Right ventricle myocardium superior (tissue), 1 donor: Measurements from ENCODE around the gene VSTM2L. TPM values are rescaled to one million over a fixed set of nuclear protein-coding genes. Genes with fewer than 3 reads are reported as not detected.

ENCODE experiments used
- ATAC-seq: fragments of 200-7000 bp; cut with Tn5 transposase; one replicate; pipeline ENCODE4 v1.9.1; 2020; ENCODE audit warnings: mild to moderate bottlenecking; ENCODE audit not compliant: poor library complexity
- DNase-seq: peaks from one replicate; pipeline ENCODE4 v3.0.0-alpha.2; 2020
- intact Hi-C: fragments of 100-400 bp; cut with DNase I; formaldehyde crosslinking; loops from one replicate; pipeline ENCODE4 v1.11.2; 2022
- total RNA-seq: library from RNA; stranded (reverse); fragmentation: NEBNext Ultra II Directional; extraction: Animal tissue kit (Norgen Biotek cat#: 25700); gene quantifications from one replicate; pipeline ENCODE4 v1.2.1, GENCODE V29; 2021
- donor health status: DM: no; HTN: yes; CAD: no; lungs with severe emphysema.

The VSTM2L gene
- total RNA-seq, 1 donor from 2014 or later, result 17.0 TPM

DNA sequence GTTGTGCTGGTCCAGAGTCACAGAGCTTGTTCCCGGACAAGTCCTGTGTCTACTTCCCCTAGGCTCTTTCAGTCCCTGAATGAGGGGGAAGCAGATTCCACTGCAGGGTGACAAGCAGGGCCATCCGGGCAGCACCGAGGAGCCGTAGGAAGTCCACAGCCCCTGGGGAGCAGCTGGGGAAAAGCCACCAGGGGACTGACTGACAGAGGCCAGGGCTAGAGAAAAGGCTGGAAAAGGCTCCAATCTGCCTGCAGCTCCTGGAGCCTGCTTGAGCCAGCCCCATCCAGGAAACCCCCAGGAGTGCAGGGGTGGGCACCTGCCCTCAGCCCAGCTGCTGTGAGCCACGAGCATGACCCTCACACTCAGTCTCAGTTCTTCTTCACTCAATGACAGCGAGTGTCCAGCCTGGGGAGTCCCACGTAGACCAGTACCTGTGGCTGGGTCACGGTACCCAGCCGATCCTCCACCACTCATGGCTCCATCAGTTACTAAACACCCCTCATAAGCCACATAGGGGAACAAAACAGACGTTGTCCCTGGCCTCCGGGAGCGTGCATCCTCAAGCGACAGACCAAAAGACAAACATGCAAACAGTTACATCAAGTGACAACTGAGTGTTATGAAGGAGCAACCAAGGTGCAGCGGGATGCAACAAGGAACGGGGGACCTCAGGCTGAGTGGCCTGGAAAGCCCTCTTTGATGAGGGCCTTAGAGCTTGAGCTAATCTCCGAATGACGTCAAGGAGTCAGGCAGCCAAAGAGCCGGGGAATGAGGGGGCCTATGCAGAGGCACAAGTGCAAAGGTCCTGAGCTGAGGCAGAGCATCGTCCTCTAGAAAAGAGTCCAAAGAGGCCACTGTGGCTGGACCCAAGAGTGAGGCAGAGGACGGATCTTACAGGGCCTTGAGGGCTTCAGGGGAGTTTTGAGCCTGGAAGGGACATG is 24.8 kb upstream of the VSTM2L start:
- ATAC-seq (no peak), DNase-seq (no peak)
- intact Hi-C loops, result no loop called here

DNA sequence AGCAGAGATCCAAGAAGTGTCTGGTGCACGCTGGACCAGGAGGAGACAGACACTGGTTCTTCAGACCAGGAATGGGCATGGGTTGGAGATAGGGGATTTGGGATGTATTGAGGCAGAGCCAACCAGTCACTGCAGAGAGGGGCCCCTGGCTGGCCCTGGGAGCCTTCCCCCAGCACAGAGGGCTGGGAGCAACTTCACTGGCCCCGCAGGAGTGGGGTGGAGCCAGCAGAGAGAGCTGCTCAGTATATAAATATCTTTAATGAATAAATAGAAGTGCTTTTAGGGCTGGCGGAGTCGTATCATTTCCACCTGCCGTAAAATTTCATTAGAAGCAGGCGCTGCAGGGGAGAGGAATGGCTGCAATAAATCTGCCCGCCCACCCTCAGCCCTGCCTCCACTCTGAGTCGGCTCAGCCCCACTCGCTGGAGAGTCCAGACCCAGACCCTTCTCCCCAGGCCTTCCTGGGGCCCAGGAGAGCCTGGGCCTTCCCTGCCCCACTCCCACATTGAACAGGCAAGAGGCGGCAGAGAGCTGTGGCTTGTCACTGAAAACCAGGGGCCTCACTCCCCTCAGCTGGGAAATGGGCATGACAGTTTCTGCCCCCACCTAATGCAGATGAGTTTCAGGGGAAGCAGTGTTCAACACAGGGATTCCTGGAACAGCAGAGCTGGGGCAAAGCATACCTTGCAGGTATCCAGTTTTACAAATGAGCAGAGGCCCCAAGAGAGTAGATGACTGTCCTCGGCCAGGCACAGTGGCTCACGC is 23.9 kb upstream of the VSTM2L start:
- ATAC-seq (no peak), DNase-seq (no peak)
- intact Hi-C loops, result no loop called here

DNA sequence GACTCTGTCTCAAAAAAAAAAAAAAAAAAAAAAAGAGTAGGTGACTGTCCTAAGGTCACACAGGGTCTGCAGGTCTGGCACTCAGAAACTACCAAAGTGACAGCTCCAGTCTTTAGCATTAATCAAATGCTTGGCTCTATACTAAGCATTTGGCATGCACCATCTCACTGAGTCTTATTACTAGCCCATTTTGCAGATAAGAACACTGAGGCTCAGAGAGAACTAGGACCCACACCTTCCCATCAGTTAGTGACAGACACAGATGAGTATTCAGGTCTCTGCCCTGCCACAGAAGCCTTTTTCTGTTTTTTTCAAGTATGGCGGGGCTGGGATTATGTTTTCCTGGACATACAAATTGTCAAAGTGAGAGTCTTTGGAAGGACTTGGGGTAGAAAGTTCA is 23.1 kb upstream of the VSTM2L start:
- intact Hi-C loops, result no loop called here
- ATAC-seq (no peak), DNase-seq (no peak)

DNA sequence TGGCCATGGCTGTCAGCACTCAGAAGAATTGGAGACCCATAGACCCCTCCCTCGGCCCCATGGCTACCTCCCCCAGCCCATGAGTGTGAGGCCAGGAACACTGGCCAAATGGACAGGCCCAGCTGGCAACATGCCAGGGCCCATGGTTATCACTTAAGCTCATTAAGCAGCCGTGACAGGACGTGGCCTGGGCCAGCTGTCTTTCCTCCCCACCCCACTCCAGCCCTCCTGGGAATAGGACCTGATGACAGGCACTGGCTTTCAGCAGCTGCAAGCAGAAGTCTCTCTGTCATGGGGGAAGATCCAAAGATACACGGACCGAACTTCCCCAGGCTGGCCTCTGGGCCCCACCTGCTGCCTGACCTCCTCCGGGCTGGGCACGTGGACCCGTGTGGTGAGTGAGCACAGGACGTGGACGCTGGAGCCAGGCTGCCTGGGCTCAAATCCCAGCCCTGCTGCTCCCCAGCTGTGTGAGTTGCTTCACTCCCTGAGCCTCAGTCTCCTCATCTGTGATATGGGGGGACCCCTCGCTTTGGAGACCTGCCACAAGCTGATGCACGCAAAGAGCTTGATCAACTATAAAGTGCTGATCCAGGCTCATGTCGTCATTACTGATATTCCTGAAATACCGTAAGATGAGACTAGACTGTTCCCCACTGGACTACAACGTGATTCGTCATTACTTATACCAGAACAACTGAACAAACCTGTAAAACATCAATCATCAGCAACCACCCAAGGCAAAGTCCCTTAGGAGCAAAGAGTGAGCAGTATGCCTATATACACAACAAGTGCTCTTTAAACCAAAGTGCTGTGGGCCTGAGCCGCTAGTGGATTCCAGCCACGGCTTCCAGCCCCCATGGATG is 22.0 kb upstream of the VSTM2L start:
- ATAC-seq (peak; percentile 93), DNase-seq (peak; percentile 90)
- intact Hi-C loops, result no loop called here

DNA sequence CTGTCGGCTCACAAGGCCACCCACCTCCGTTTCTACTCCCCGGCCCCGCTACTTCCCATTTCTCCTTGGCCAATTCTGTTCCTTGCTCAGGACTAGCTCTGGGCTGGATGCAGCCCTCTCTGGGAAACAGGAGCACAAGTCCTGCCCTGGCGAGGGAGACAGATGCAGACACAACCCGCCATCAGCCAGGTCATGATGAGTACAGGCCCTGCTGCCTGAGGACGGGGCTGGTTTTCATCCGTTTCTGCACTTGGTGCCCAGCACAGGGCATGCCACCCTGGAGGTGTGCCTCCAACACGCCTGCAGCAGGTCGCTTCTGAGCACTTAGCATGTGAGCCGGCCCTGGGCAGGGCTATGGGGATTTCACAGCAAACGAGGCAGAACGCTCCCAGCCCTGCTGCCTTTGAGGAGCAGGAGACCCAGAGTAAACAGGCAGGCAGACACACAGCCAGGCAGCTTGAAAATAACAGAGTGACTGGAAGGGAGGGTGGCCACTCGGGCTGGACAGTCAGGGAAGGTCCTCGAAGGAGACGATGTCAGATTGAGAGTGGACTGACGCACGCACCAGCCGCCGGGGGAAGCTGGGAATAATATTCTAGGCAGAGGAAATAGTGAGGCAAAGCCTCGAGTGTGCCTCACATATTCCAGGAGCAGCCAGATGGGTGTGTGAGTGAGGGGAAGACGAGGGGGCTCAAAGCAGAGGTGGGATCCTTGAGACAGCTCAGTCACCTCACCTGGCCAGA is 21.2 kb upstream of the VSTM2L start:
- no peak for DNase-seq
- no peak for ATAC-seq
- intact Hi-C loops, result no loop called here

DNA sequence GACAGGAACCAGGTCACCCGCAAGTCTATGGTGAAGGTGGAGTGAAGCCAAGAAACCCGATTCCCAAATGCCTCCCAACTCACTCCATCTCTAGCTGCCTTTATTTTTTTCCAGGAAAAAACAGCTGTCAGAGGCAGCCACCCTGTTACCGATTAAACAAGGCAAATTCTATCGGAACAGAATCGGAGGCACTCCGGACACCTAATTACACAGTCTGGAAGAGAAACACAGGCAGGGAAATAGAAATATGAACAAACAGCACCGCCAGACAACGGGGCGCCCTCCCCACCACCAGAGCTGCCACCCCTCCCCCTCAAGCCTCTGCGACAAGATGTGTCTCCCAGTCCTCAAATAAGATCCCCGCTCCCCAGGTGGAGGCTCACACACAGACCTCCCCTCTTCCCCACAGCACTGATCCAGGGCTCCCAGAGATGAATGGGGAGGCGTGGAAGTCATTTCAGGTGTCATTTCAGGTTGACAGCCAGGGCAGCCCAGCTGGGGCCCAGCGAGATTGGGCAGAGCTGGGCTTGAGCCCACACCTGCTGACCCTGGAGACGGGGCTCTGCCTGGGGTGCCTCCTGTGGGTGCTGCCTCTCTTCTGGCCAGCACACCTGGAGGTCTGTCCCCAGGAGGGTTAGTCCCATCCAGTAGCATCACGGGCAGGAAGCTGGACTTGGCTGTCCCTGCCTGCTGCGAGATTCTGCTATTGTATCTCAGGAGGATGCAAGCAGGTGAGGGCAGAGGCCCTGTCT is 19.8 kb upstream of the VSTM2L start:
- DNase-seq, result no peak
- no peak for ATAC-seq
- intact Hi-C loops, result no loop called here

DNA sequence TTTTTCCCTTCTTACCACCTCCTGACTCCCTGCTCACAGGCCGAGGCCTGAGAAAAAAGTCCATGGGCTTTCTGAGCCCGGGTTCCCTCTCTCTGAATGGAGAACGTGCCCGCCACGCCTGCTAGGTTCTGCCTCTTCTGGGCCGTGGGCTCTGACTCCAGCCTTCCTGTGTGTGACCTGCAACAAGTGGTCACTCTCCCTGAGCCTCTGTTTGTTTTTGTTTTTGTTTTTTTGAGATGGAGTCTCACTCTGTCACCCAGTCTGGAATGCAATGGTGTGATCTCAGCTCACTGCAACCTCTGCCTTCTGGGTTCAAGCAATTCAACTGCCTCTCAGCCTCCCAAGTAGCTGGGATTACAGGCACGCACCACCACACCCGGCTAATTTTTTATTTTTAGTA is 17.9 kb upstream of the VSTM2L start:
- DNase-seq, result no peak
- intact Hi-C loops, result no loop called here

DNA sequence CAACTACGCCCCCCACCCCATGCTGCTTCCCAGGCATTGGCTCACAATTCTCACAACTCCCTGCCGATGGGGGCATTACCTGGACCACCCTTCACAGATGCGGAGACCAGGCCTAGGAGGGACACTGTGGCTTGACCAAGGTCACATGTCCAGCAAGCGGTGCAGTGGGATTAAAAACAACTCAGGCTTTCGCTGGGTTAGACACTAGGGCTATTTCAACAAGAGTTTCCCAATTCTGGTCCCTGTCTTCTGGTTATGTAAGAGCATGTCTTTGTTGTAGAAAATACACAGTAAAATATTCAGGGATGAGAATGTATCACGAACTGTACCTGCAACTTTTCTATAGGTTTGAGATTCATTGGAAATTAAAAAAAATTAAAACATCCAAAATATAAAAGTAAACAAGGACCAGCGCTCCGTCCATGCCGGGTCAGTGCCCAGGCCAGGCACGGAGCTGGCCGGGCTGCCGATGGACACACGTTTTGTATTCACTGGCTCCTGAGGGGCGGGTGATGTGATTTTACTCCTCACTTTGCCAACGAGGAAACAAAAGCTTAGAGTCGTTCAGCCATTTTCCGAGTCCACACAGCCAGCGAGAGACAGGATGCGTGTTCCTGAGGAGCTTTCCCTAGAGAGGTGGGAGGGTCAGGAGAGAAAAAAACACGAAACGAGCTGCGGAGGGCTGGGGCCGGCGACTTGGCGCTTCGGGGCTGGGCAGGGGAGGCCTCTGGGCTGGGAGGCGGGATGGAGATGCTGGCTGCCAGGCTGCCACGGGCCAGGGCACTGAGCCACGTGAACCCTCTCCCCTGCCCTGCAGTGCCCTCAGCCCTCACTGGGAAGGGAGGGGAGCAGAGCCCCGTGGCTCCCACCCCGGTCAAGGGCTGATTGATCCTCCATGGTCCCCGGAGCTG is 17.1 kb upstream of the VSTM2L start:
- no peak for DNase-seq
- intact Hi-C loops, result no loop called here
- peak; percentile 51 for ATAC-seq

More for the DNA sequence above, 17.9 kb upstream of the VSTM2L start:
- no peak for ATAC-seq

DNA sequence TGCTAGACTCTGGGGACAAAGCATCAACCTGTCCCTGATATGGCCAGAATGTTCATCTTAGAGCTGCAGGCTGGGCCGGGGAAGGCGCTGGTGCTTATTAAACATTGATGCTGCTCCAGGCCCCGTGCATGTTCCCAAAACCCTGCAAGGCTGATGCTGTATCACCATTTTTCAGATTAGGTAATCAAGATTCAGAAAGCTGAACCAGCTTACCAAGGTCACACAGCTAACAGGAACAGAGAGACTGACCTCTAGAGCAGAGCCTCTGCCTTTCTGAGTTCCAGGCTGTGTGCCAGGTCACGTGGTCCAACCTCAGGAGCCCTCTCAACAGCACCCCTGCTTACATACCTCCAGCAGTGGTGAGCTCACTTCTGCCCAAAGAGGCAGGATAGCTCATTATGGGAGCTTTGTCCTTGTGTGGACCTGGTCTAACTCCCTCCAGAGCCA is 16.1 kb upstream of the VSTM2L start:
- ATAC-seq (peak; percentile 93), DNase-seq (peak; percentile 83)
- intact Hi-C loops, result no loop called here

DNA sequence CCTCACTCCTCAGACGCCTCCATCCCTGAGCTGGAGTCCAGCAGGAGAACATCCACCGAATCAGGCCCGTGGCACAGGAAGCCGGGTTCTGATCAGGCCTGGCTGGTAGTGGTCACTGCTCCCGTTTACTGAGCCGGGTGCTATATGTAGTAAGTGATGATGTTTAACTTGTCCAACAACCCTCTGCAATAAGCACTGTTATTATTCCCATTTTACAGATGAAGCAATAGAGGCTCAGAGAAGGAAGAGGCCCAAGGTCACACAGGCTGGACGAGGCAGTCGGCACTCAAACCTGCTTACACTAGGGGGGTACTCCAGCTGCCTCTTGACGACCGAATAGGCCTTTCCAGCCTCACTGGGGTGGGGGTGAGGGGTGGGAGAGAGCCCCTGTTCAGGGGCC is 14.3 kb upstream of the VSTM2L start:
- intact Hi-C loops, result no loop called here
- no peak for ATAC-seq
- DNase-seq, result no peak

DNA sequence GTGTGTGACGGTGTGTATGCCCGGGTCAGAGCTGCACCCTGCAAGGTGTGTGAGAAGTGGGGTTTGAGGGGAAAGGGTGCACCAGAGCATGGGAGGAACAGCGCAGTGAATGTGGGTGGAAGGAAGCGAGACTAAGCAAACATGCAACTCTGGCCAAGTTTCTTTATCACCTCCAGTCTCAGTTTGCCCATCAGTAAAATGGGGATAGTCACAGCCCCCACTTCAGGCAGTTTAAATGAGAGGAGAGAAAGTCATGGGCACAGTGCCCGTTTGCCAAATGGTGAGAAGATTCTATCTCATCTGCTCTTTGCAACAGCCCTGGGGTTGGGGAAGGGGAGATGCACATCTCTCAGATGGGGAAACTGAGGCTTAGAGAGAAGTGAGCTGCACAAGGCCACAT is 12.8 kb upstream of the VSTM2L start:
- intact Hi-C loops, result no loop called here
- ATAC-seq (no peak), DNase-seq (no peak)

DNA sequence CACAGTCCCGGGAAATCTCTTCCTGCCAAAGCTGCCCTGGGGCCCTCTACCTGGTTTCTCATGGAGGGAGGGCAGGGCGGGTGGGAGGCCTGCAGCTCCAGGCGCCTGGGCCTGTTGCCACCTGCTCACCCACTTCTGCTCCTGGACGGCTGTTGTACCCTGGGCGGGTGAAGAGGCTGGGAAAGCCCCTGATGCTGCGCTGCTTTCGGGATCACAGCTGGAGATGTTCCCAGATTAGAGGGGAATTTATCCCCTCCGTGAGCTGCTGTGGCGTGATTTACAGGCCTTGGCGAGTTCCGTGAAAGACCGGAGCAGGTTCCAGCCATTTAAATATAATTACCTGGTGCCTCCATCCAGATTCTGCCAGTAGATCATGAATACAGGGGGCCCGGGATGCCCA is 12.3 kb upstream of the VSTM2L start:
- no peak for DNase-seq
- intact Hi-C loops, result no loop called here
- no peak for ATAC-seq

DNA sequence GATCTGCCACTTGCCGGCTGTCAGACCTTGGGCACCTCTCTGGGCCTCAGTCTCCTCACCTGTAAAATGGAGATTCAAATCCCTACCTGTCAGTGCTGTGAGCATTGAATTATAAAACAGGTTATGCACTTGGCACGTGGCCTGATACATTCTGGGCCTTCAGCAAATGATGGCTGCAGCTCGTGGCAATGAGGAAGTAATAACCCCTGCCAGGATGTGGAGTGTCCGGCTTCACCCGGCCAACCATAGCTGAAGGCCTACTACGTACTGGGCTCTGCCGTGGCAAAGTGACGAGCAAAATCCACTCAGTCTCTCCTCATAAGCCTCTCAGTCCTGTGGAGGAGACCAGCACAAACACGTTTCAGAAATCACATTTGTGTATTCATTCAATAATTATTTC is 10.9 kb upstream of the VSTM2L start:
- DNase-seq (no peak), ATAC-seq (no peak)
- intact Hi-C loops, result no loop called here

DNA sequence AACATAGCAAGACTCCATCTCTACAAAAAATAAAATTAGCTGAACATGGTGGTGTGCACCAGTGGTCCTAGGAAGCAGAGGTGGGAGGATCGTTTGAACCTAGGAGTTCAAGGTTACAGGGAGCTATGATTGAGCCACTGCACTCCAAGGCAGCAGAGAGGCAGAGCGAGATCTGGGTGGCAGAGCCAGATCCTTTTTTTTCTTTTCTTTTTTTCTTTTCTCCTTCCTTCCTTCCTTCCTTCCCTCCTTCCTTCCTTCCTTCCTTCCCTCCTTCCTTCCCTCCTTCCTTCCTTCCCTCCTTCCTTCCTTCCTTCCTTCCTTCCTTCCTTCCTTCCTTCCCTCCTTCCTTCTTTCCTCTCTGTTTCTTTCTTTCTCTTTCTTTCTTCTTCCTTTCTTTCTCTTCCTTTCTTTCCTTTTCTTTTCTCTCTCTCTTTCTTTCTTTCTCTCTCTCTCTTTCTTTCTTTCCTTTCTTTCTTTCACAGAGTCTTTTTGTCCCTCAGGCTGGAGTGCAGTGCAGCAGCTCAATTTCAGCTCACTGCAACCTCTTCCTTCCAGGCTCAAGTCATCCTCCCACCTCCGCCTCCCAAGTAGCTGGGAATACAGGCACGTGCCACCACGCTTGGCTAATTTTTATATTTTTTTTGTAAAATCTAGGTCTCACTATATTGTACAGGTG is 9.2 kb upstream of the VSTM2L start:
- intact Hi-C loops, result no loop called here
- DNase-seq (no peak), ATAC-seq (no peak)

DNA sequence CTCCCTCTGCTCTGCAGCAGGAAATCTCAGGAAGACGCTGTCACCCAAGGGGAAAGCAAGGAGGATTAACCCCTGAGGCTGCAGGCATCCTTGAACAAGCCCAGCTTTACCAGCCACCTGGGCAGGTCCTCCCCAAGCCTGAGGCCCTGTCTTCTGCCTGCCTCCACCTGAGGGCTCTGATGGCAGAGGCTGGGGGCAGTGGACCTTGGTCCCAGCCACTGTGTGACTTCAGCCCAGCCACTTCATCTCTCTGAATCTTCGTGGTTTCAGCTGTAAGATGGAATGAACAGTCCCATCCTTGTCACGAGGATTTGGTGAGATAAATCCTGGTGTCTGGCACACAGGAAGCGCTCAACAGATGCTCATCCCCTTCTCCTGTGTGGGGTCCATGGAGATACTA is 8.5 kb upstream of the VSTM2L start:
- intact Hi-C loops, result no loop called here
- ATAC-seq, result no peak
- DNase-seq, result no peak

DNA sequence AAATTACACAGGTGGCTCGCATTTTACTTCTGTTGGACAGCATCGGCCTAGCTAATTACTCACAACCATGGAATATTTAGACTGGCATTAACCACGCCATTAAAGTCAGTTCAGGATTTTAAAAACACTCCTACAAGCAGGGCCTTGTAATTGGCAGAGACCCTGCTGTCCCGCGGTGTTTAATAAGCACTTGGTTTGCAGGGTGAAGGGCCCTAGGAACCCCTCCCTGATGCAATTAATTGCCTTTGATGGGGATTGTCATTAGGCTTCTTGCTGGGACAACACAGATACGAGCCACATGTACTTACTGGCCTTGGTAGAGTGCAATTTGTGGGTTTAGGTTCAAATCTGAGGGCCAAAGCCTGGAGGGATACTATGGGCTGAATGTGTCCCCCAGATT is 7.8 kb upstream of the VSTM2L start:
- no peak for ATAC-seq
- intact Hi-C loops, result no loop called here
- no peak for DNase-seq
